Keratinocyte (primary cell): Measurements from ENCODE around the gene TNNC2. TPM values are rescaled to one million over a fixed set of nuclear protein-coding genes. Genes with fewer than 3 reads are reported as not detected.

Source experiments
- DNase-seq: peaks from one replicate; pipeline ENCODE4 v3.0.0-alpha.2; 2011; ENCODE audit warnings: low read depth, missing footprints, low spot score
- FAIRE-seq: peaks from 2 replicates; lab custom pipeline; 2011; peaks lifted over from hg19 to GRCh38; lab: Jason Lieb, UNC
- H2AFZ ChIP-seq: 2 replicates; pipeline ENCODE4 v1.6.0; 2012; ENCODE audit warnings: low read length, control low read depth, inconsistent platforms; ENCODE audit not compliant: control insufficient read depth
- H3K27ac ChIP-seq: 2 replicates; pipeline ENCODE4 v1.5.1; 2011; ENCODE audit warnings: low read length; ENCODE audit not compliant: control insufficient read depth, insufficient read depth
- H3K27me3 ChIP-seq: 3 replicates; pipeline ENCODE4 v1.6.0; 2011; ENCODE audit warnings: low read length; ENCODE audit not compliant: control insufficient read depth, insufficient read depth; ENCODE audit errors: extremely low read depth
- H3K36me3 ChIP-seq, 2 experiments: 2 replicates in 1 of 2; 3 replicates in 1 of 2; pipeline ENCODE4 v1.5.1; 2011; ENCODE audit warnings: low read length in 2 of 2, mild to moderate bottlenecking in 1 of 2; ENCODE audit not compliant: control insufficient read depth in 2 of 2, insufficient read depth in 2 of 2; ENCODE audit errors: extremely low read depth in 1 of 2
- H3K4me1 ChIP-seq: 3 replicates; pipeline ENCODE4 v1.5.1; 2011; ENCODE audit warnings: low read length; ENCODE audit not compliant: control insufficient read depth, insufficient read depth; ENCODE audit errors: extremely low read depth
- H3K4me2 ChIP-seq: 3 replicates; pipeline ENCODE4 v1.6.0; 2011; ENCODE audit warnings: low read depth, low read length; ENCODE audit not compliant: control insufficient read depth, insufficient read depth; ENCODE audit errors: extremely low read depth
- H3K4me3 ChIP-seq, 3 experiments: fragments of 200-600 bp in 1 of 3; sonication (generic) in 1 of 3; 2 replicates in 2 of 3; 3 replicates in 1 of 3; pipeline ENCODE4 v1.5.1; 2011 to 2016; ENCODE audit warnings: low read length in 3 of 3, mild to moderate bottlenecking in 3 of 3, control low read depth in 2 of 3, inconsistent platforms in 1 of 3, low read depth in 1 of 3, mixed read lengths in 1 of 3, mixed run types in 1 of 3, moderate library complexity in 1 of 3; ENCODE audit not compliant: control insufficient read depth in 2 of 3, insufficient read depth in 2 of 3; ENCODE audit errors: extremely low read depth in 1 of 3
- H3K79me2 ChIP-seq: 2 replicates; pipeline ENCODE4 v1.6.0; 2012; ENCODE audit warnings: low read length; ENCODE audit not compliant: control insufficient read depth, insufficient read depth
- H3K9ac ChIP-seq: 3 replicates; pipeline ENCODE4 v1.6.0; 2011; ENCODE audit warnings: low read length; ENCODE audit not compliant: control insufficient read depth, insufficient read depth; ENCODE audit errors: extremely low read depth
- H3K9me1 ChIP-seq: 3 replicates; pipeline ENCODE4 v1.6.0; 2011; ENCODE audit warnings: low read length; ENCODE audit not compliant: control insufficient read depth, insufficient read depth; ENCODE audit errors: extremely low read depth
- H3K9me3 ChIP-seq: 2 replicates; pipeline ENCODE4 v1.5.1; 2012; ENCODE audit warnings: low read depth, low read length; ENCODE audit not compliant: control insufficient read depth
- H4K20me1 ChIP-seq: 3 replicates; pipeline ENCODE4 v1.6.0; 2011; ENCODE audit warnings: low read length; ENCODE audit not compliant: control insufficient read depth, insufficient read depth; ENCODE audit errors: extremely low read depth
- EZH2 ChIP-seq: IDR thresholded peaks from one replicate; pipeline ENCODE4 v1.6.1; 2012; ENCODE audit warnings: inconsistent platforms, mild to moderate bottlenecking, low read length, moderate library complexity
- dilution Hi-C: fragments of 300-500 bp; cut with MboI; formaldehyde crosslinking; loops from one replicate; pipeline ENCODE4 v1.7.0; 2020; ENCODE audit warnings: low sequenced_read_pairs; ENCODE audit not compliant: extremely low pct_ligation_motif_present
- polyA plus RNA-seq, 5 experiments: library from polyadenylated mRNA; depleted of rRNA in 3 of 5; stranded (reverse) in 3 of 5; stranded (forward) in 1 of 5; unstranded in 1 of 5; fragments of >200 nt; gene quantifications; 1 replicate in 1 of 5; 2 replicates in 3 of 5; 3 replicates in 1 of 5; pipeline versions ENCODE4 v1.2.1 to v1.2.3, GENCODE V29; 2011 to 2012; ENCODE audit warnings: missing spikeins in 2 of 5, low read depth in 1 of 5, low replicate concordance in 1 of 5
- TF ChIP-seq, protein P1 (sequence below), 3 experiments: IDR thresholded peaks in 1 of 3; conservative IDR thresholded peaks in 1 of 3; optimal IDR thresholded peaks in 1 of 3; 2 replicates in 2 of 3; 3 replicates in 1 of 3; pipeline versions ENCODE3 to v1.5.1; 2011; ENCODE audit warnings: low read length in 3 of 3, mild to moderate bottlenecking in 3 of 3, moderate library complexity in 2 of 3, control low read depth in 1 of 3, inconsistent platforms in 1 of 3; ENCODE audit not compliant: insufficient read depth in 2 of 3; ENCODE audit errors: extremely low read depth in 1 of 3

The TNNC2 gene
- polyA plus RNA-seq, 1 donor (not counting 4 experiments of a cell fraction or from before 2014, with no cell fraction given) = 0.16 TPM

DNA sequence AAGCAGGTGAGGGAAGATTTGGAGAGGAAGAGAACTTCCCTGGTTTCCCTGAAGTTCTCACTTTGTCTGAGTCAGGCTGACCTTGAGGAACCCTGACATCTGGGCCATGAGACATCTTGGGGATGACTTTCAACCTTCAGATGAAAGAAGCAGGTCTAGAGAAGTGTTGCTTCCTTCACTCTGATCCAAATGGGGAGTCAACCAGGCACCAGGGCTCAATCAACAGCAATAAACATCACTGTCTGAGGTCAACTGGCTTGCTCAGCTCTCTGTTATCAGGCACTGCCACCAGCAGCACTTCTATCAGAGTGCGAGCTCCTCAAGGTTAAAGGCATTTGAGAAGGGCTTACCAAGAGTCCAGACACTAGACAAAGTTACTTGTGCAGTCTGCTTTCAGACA is 23.8 kb upstream of the TNNC2 start:
- H3K4me2 ChIP-seq = no peak overlapping the region
- no peak overlapping the region for H3K27ac ChIP-seq
- no peaks in the 10 kb centered on the region for H3K9me1 ChIP-seq
- no peak for DNase-seq
- dilution Hi-C loops = no loop called here
- H3K36me3 ChIP-seq = peaks cover 4 to 5% of the 10 kb centered on the region in 2 experiments
- no peak overlapping the region for H2AFZ ChIP-seq
- no peaks in the 10 kb centered on the region for H3K9me3 ChIP-seq
- peaks cover 6% of the 10 kb centered on the region for H3K79me2 ChIP-seq
- no peak overlapping the region for H3K9ac ChIP-seq
- H4K20me1 ChIP-seq = no peaks in the 10 kb centered on the region
- TF ChIP-seq, protein P1, sequence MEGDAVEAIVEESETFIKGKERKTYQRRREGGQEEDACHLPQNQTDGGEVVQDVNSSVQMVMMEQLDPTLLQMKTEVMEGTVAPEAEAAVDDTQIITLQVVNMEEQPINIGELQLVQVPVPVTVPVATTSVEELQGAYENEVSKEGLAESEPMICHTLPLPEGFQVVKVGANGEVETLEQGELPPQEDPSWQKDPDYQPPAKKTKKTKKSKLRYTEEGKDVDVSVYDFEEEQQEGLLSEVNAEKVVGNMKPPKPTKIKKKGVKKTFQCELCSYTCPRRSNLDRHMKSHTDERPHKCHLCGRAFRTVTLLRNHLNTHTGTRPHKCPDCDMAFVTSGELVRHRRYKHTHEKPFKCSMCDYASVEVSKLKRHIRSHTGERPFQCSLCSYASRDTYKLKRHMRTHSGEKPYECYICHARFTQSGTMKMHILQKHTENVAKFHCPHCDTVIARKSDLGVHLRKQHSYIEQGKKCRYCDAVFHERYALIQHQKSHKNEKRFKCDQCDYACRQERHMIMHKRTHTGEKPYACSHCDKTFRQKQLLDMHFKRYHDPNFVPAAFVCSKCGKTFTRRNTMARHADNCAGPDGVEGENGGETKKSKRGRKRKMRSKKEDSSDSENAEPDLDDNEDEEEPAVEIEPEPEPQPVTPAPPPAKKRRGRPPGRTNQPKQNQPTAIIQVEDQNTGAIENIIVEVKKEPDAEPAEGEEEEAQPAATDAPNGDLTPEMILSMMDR (optimal IDR thresholded peaks at IDR 0.05 in 1 of 3, IDR thresholded peaks at IDR 0.05 in 1 of 3, conservative IDR thresholded peaks at IDR 0.05 in 1 of 3; ENCODE audit: extremely low read depth in 1 of 3, insufficient read depth in 2 of 3, low read length in 3 of 3) = no peak
- TF ChIP-seq EZH2 = no peak
- H3K4me3 ChIP-seq = no peak overlapping the region
- no peak for FAIRE-seq
- H3K4me1 ChIP-seq = peaks cover under 1% of the 10 kb centered on the region
- H3K27me3 ChIP-seq = no peaks in the 10 kb centered on the region

DNA sequence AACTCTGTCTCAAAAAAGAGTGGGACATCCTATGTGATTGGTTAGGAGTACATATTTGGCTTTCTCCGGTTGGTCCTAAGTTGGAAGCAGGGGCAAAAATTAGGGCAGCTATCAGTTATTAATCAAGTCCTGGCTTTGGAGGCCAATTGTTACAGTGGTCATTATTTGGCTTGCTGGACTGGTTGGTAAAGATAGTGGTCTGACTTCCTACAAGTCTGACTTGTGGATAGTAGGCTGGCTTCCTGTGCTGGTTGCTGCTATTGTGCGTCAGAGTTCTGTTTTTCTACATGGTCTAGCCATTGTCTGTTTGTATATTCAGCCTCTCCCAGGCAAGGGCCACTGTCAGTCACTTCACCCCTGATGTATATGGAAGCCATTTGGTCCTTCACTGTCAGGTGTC is 23.1 kb upstream of the TNNC2 start:
- Histone ChIP-seq H3K79me2 (peaks cover 3% of the 10 kb centered on the region), H3K9me1 (no peaks in the 10 kb centered on the region), H4K20me1 (no peaks in the 10 kb centered on the region), H3K27ac (no peak overlapping the region), H3K4me2 (no peak overlapping the region), H3K4me3 (no peak overlapping the region), H3K9me3 (no peaks in the 10 kb centered on the region), H2AFZ (no peak overlapping the region), H3K9ac (no peak overlapping the region), H3K4me1 (no peaks in the 10 kb centered on the region), H3K36me3 (peaks cover 6 to 7% of the 10 kb centered on the region in 2 experiments), H3K27me3 (no peaks in the 10 kb centered on the region)
- DNase-seq (no peak), FAIRE-seq (no peak)
- TF ChIP-seq EZH2 = no peak
- TF ChIP-seq, protein P1 (optimal IDR thresholded peaks at IDR 0.05 in 1 of 3, IDR thresholded peaks at IDR 0.05 in 1 of 3, conservative IDR thresholded peaks at IDR 0.05 in 1 of 3; ENCODE audit: extremely low read depth in 1 of 3, insufficient read depth in 2 of 3, low read length in 3 of 3) = no peak
- dilution Hi-C loops = no loop called here
